ENCODE results near the gene HTR5A. TPM values are rescaled to one million over a fixed set of nuclear protein-coding genes. Genes with fewer than 3 reads are reported as not detected.

HTR5A gene
- total and polyA plus RNA-seq, 2 of the 13 experiments (the other 11 are each of a cell fraction or from before 2014, with no cell fraction given): not detected

- TF ChIP-seq PCBP2 (optimal IDR thresholded peaks at IDR 0.05; ENCODE audit: low read depth, low read length, poor library complexity, severe bottlenecking) (no peak), USF2 (IDR thresholded peaks at IDR 0.05; ENCODE audit: low read depth, low read length) (no peak), USF2 (CRISPR knock-in tag; IDR thresholded peaks at IDR 0.05; ENCODE audit: borderline replicate concordance) (no peak), E2F2 (CRISPR knock-in tag; IDR thresholded peaks at IDR 0.05; ENCODE audit: borderline replicate concordance) (no peak), ZBTB38 (CRISPR knock-in tag; IDR thresholded peaks at IDR 0.05) (no peak), MAZ (IDR thresholded peaks at IDR 0.05; ENCODE audit: borderline replicate concordance, low read depth, low read length) (no peak), MAZ (CRISPR knock-in tag; IDR thresholded peaks at IDR 0.05; ENCODE audit: low read depth) (no peak), SMYD3 (CRISPR knock-in tag; IDR thresholded peaks at IDR 0.05) (no peak), ATRX (CRISPR knock-in tag; IDR thresholded peaks at IDR 0.05; ENCODE audit: borderline replicate concordance) (no peak)
Measured at GRCh38 chr7:155108144-155108901, 38.2 kb downstream of the HTR5A start (continued).

- Histone ChIP-seq H4K20me1 (ENCODE audit: insufficient read depth, low read length) (no peaks in the 10 kb centered on the region), H2AFZ (ENCODE audit: low read length) (no peak overlapping the region), H3K36me3 (replicated peaks in 1 of 2; ENCODE audit: control insufficient read depth in 1 of 2, insufficient read depth in 2 of 2, low read length in 2 of 2) (no peaks in the 10 kb centered on the region), H3K9me3 (ENCODE audit: low read length) (no peaks in the 10 kb centered on the region), H3K4me1 (ENCODE audit: insufficient read depth, low read length) (no peaks in the 10 kb centered on the region), H3K27ac (ENCODE audit: extremely low read length, insufficient read depth, low read length) (no peak overlapping the region), H3K79me2 (ENCODE audit: insufficient read depth, low read length) (no peaks in the 10 kb centered on the region), H3K9ac (ENCODE audit: insufficient read depth, low read depth, low read length) (no peak overlapping the region), H3K4me2 (ENCODE audit: low read depth, low read length) (no peak overlapping the region), H3K4me3 (replicated peaks in 1 of 3; ENCODE audit: insufficient read depth in 1 of 3, low read depth in 2 of 3, low read length in 3 of 3) (no peak overlapping the region), H3K27me3 (ENCODE audit: control insufficient read depth in 1 of 2, insufficient read depth in 2 of 2, low read length in 2 of 2) (peaks cover 2 to 58% of the 10 kb centered on the region in 2 experiments; a peak in 3 of 5 replicates)
- in situ Hi-C loops (cut with HindIII; ENCODE audit: extremely low pct_ligation_motif_present, low pct_unique_long_range_greater_than_20kb): no loop called here
- no TSS peak for BruUV-seq (replicated peaks)
- CTCF ChIA-PET (ENCODE audit: low intra/inter-chr PET ratio, low total read pairs): no interaction called here
- WGBS (ENCODE audit: low lambda C conversion rate): 8% methylated on average over 4 of the region's 4 CpGs
- intact Hi-C loops (cut with micrococcal nuclease; ENCODE audit: unreplicated experiment): no loop called here
- ATAC-seq: no peak
- POLR2A ChIA-PET: no interaction called here
- DNase-seq (ENCODE audit: low spot score): no peak
- no peak for FAIRE-seq
- TF ChIP-seq ZNF510 (CRISPR knock-in tag; IDR thresholded peaks at IDR 0.05; ENCODE audit: low read depth) (no peak), ZNF318 (CRISPR knock-in tag; IDR thresholded peaks at IDR 0.05) (no peak)
Measured at GRCh38 chr7:155109121-155109520, 39.0 kb downstream of the HTR5A start.
